HEK293T (cell line): Measurements from ENCODE around the gene DAND5.

Source experiments
- ARNT ChIP-seq: fragments of 450-650 bp; IDR thresholded peaks from 2 replicates; pipeline ENCODE4 v1.6.1; 2017; ENCODE audit warnings: mild to moderate bottlenecking
- BHLHE40 ChIP-seq: fragments of 450-650 bp; IDR thresholded peaks from 2 replicates; pipeline ENCODE4 v1.6.1; 2016; ENCODE audit warnings: mild to moderate bottlenecking, moderate library complexity, borderline replicate concordance
- CTBP1 ChIP-seq: fragments of 450-650 bp; IDR thresholded peaks from 2 replicates; pipeline ENCODE4 v1.6.1; 2016; ENCODE audit warnings: borderline replicate concordance
- SP1 ChIP-seq: fragments of 450-650 bp; IDR thresholded peaks from 2 replicates; pipeline ENCODE4 v1.6.1; 2017

DNA sequence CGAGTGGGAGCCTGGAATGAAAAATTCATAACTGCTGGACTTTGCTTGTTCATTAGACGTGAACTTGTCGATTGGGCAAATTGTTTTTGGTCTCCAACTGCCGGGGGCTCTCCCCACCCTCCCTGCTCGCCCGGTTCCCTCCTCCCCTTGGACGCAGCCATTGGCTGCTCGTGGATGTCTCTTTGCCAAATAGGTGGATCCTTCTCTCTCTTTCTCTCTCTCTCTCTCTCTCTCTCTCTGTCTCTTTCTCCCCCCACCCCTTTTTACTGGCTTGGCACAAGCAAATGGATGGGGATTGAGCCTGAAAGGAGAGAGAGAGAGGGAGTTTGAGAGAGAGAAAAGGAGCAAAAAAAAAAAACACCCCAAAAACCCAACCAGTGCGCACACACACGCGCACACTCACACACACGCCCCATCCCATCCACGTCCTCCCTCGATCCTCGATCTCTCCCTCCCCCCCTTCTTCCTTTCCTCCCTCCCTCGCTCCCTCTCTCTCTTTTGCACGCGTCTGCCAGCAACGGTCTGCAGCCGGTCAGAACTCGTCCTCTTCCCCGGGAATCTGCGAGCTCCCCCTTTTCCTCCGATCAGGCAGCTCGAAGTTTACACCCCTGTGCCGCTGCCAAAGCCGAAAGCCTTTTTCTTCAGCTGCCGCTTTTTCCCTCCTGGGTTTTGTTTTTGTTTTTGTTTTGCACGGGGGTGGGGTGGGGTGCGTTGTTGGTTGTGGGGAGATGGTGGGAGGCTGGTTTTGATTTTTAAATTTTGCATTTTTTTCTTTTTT is 53.7 kb downstream of the DAND5 start:
- TF ChIP-seq BHLHE40: no peak
- no peak for TF ChIP-seq ARNT
- no peak for TF ChIP-seq CTBP1
- TF ChIP-seq SP1: no peak
